K562 (cell line): ENCODE data around the gene CDKN2AIPNL. TPM values are rescaled to one million over a fixed set of nuclear protein-coding genes. Genes with fewer than 3 reads are reported as not detected.

Experiments
- ATAC-seq: fragments of 200-7000 bp; cut with Tn5 transposase; 3 replicates; pipeline ENCODE4 v1.9.1; 2020; ENCODE audit warnings: moderate library complexity
- BruUV-seq: library from RNA; stranded (reverse); fragments of 400-500 nt; replicated peaks from 2 replicates; lab custom pipeline; 2021; lab: Mats Ljungman, UMichigan
- CTCF ChIA-PET: fragments of 300-600 bp; formaldehyde crosslinking; extraction: SDS; loops from one replicate; lab custom pipeline; 2021; ENCODE audit warnings: low intra/inter-chr PET ratio; lab: Yijun Ruan, JAX
- POLR2A ChIA-PET: fragments of 300-600, 350-650 bp; sonication (Branson Sonifier 250); formaldehyde crosslinking; extraction: SDS; loops from one replicate; lab custom pipeline; 2021; ENCODE audit warnings: antibody characterized with exemption, inconsistent platforms; lab: Yijun Ruan, JAX
- DNase-seq, 4 experiments: peaks; one replicate each; pipeline versions ENCODE4 v3.0.0 to v3.0.0-alpha.2; 2011 to 2018; ENCODE audit warnings: low spot score in 3 of 4, mixed read lengths in 3 of 4; ENCODE audit errors: extremely low read depth in 1 of 4
- FAIRE-seq: peaks from 2 replicates; lab custom pipeline; 2011; peaks lifted over from hg19 to GRCh38; lab: Jason Lieb, UNC
- H2AFZ ChIP-seq: 2 replicates; pipeline ENCODE4 v1.6.0; 2011; ENCODE audit warnings: low read depth, low read length, control low read depth, inconsistent platforms
- H3K27ac ChIP-seq: fragments of 200-600 bp; 3 replicates; pipeline ENCODE4 v1.8.0; 2011; ENCODE audit warnings: low read depth, mild to moderate bottlenecking, control low read depth, inconsistent platforms, low read length, moderate library complexity, mixed read lengths; ENCODE audit errors: extremely low read depth
- H3K27me3 ChIP-seq, 2 experiments: fragments of 300-600 bp in 1 of 2; 2 replicates in 1 of 2; 3 replicates in 1 of 2; pipeline versions ENCODE4 v1.6.0 to v1.8.0; 2011; ENCODE audit warnings: inconsistent platforms in 2 of 2, low read length in 2 of 2, mild to moderate bottlenecking in 1 of 2, mixed read lengths in 1 of 2, moderate library complexity in 1 of 2; ENCODE audit not compliant: control insufficient read depth in 2 of 2, insufficient read depth in 2 of 2
- H3K36me3 ChIP-seq: fragments of 300-600 bp; 3 replicates; pipeline ENCODE4 v1.8.0; 2011; ENCODE audit warnings: mild to moderate bottlenecking, low read length, inconsistent platforms; ENCODE audit not compliant: control insufficient read depth, insufficient read depth
- H3K4me1 ChIP-seq, 2 experiments: fragments of 200-600 bp in 1 of 2; replicated peaks in 1 of 2; 2 replicates in 1 of 2; 3 replicates in 1 of 2; pipeline versions ENCODE4 v1.5.1 to v1.8.0; 2011; ENCODE audit warnings: inconsistent platforms in 2 of 2, low read length in 2 of 2, mild to moderate bottlenecking in 1 of 2, mixed read lengths in 1 of 2, moderate library complexity in 1 of 2; ENCODE audit not compliant: control insufficient read depth in 2 of 2, insufficient read depth in 2 of 2
- H3K4me2 ChIP-seq: 2 replicates; pipeline ENCODE4 v1.6.1; 2011; ENCODE audit warnings: low read length, control low read depth, inconsistent platforms, mixed read lengths; ENCODE audit not compliant: insufficient read depth
- H3K4me3 ChIP-seq: fragments of 200-600 bp; sonication (generic), shearing (Covaris generic); 2 replicates; pipeline ENCODE4 v1.5.1; 2016; ENCODE audit warnings: control low read depth, inconsistent platforms
- H3K79me2 ChIP-seq: fragments of 200-600 bp; 3 replicates; pipeline ENCODE4 v1.8.0; 2011; ENCODE audit warnings: low read length, inconsistent platforms; ENCODE audit not compliant: control insufficient read depth, insufficient read depth
- H3K9ac ChIP-seq, 2 experiments: 2 replicates each; pipeline versions ENCODE4 v1.6.0 to v1.6.1; 2011; ENCODE audit warnings: low read depth in 2 of 2, low read length in 2 of 2, control low read depth in 1 of 2, inconsistent platforms in 1 of 2, mild to moderate bottlenecking in 1 of 2, mixed read lengths in 1 of 2; ENCODE audit not compliant: insufficient read depth in 1 of 2
- H3K9me1 ChIP-seq: one replicate; pipeline ENCODE4 v1.6.0; 2011; ENCODE audit warnings: inconsistent platforms, mild to moderate bottlenecking, low read length, moderate library complexity; ENCODE audit not compliant: control insufficient read depth, insufficient read depth
- H3K9me3 ChIP-seq: replicated peaks from 2 replicates; pipeline ENCODE4 v1.5.1; 2011; ENCODE audit warnings: low read depth, low read length, inconsistent platforms; ENCODE audit not compliant: control insufficient read depth, insufficient read depth
- H4K20me1 ChIP-seq: replicated peaks from 2 replicates; pipeline ENCODE4 v1.6.1; 2011; ENCODE audit warnings: low read length, inconsistent platforms, mixed read lengths; ENCODE audit not compliant: control insufficient read depth, insufficient read depth
- ARHGAP35 ChIP-seq: fragments of 450-650 bp; IDR thresholded peaks from 2 replicates; pipeline ENCODE4 v1.6.1; 2018; ENCODE audit not compliant: partially characterized antibody
- KAT7 ChIP-seq: sonication (generic); formaldehyde crosslinking; IDR thresholded peaks from 2 replicates; pipeline ENCODE4 v1.8.0; 2022; ENCODE audit warnings: missing genetic modification reagents, mild to moderate bottlenecking, borderline replicate concordance
- POLR2A ChIP-seq: fragments of 450-650 bp; conservative IDR thresholded peaks from 2 replicates; pipeline ENCODE4 v1.6.1; 2016
- POLR2B ChIP-seq: fragments of 450-650 bp; IDR thresholded peaks from 2 replicates; pipeline ENCODE4 v1.6.1; 2018; ENCODE audit warnings: low read depth; ENCODE audit not compliant: partially characterized antibody
- SNIP1 ChIP-seq: fragments of 450-650 bp; IDR thresholded peaks from 2 replicates; pipeline ENCODE4 v1.7.1; 2017; ENCODE audit warnings: low read depth, mild to moderate bottlenecking
- SPI1 ChIP-seq: IDR thresholded peaks from 2 replicates; pipeline ENCODE4 v1.6.1; 2011; ENCODE audit warnings: low read depth, low read length, control low read depth, borderline replicate concordance
- SUPT5H ChIP-seq: fragments of 450-650 bp; IDR thresholded peaks from 2 replicates; pipeline ENCODE4 v1.6.1; 2016
- TARDBP ChIP-seq: fragments of 450-650 bp; IDR thresholded peaks from 2 replicates; pipeline ENCODE4 v1.6.1; 2016
- XRCC4 ChIP-seq: IDR thresholded peaks from one replicate; pipeline ENCODE4 v1.6.1; 2011; ENCODE audit not compliant: insufficient read depth, insufficient read length; ENCODE audit errors: extremely low read depth
- ZNF197 ChIP-seq: fragments of 200-800 bp; sonication (Bioruptor generic); IDR thresholded peaks from 2 replicates; pipeline ENCODE4 v1.6.1; 2016; ENCODE audit warnings: low read depth, missing genetic modification characterization, missing compliant biosample characterization
- WGBS: fragments of 100-300 bp; shearing (Covaris generic); methylation state at CpG from one replicate; pipeline ENCODE4 v1.1.6; 2016; ENCODE audit warnings: low coverage, mixed read lengths; ENCODE audit not compliant: insufficient coverage; ENCODE audit errors: missing lambda C conversion rate; 5-methylcytosine and 5-hydroxymethylcytosine counted together
- in situ Hi-C: fragments of 300-500 bp; cut with MboI; formaldehyde crosslinking; loops from 4 replicates; pipeline ENCODE4 v1.15.0; 2018; ENCODE audit warnings: inconsistent platforms, mixed read lengths
- intact Hi-C: fragments of 100-400 bp; cut with micrococcal nuclease; formaldehyde crosslinking; loops from 2 replicates; pipeline ENCODE4 v1.14.2; 2022
- polyA plus RNA-seq, 8 experiments: library from polyadenylated mRNA; depleted of rRNA in 4 of 8; stranded (reverse) in 5 of 8; unstranded in 3 of 8; fragments of >200 nt; fragmentation: Nextera tagmentation in 2 of 8; fragmentation: Illumina TruSeq in 1 of 8; extraction: Ambion mirVana in 2 of 8; extraction: Trizol in 1 of 8; gene quantifications; 2 replicates each; pipeline versions ENCODE4 v1.2.1 to v1.2.3, GENCODE V29; 2011 to 2014; ENCODE audit warnings: inconsistent platforms in 1 of 8, missing spikeins in 1 of 8
- total RNA-seq, 7 experiments: library from RNA; depleted of rRNA in 6 of 7; stranded (reverse); fragments of >200 nt in 6 of 7; fragmentation: Illumina TruSeq in 2 of 7; extraction: Trizol in 2 of 7; gene quantifications; 2 replicates each; pipeline versions ENCODE4 v1.2.1 to v1.2.3, GENCODE V29; 2011 to 2021; ENCODE audit warnings: low replicate concordance in 1 of 7

CDKN2AIPNL gene
- total and polyA plus RNA-seq, 9 of the 15 experiments (the other 6 are each of a cell fraction or from before 2014, with no cell fraction given): 19.9 to 46.9 (median 42.2) TPM

- H3K9ac ChIP-seq: no peak overlapping the region
- intact Hi-C loops: no loop called here
- no peaks in the 10 kb centered on the region for H3K79me2 ChIP-seq
- peaks cover 47% of the 10 kb centered on the region; the same call in 2 of the 3 replicates for H3K36me3 ChIP-seq
- no peak for FAIRE-seq
- no peak overlapping the region for H3K4me3 ChIP-seq
- BruUV-seq: no TSS peak
- H3K4me1 ChIP-seq: no peaks in the 10 kb centered on the region
- DNase-seq: no peak
- no peak overlapping the region for H3K27ac ChIP-seq
- WGBS: 83% methylated on average over 2 of the region's 2 CpGs
- H3K27me3 ChIP-seq: no peaks in the 10 kb centered on the region
- H3K4me2 ChIP-seq: no peak overlapping the region
- POLR2A ChIA-PET: interaction anchor here (0.6 to 3.5 kb wide), 6 partner anchors 12 to 775 kb away, joined by 3 to 18 read pairs (median 4); partner anchors contain the start of gene CDKN2AIPNL
- no peaks in the 10 kb centered on the region for H3K9me3 ChIP-seq
- no peak overlapping the region for H2AFZ ChIP-seq
- in situ Hi-C loops: no loop called here
- TF ChIP-seq ARHGAP35 (no peak), TARDBP (no peak), XRCC4 (no peak)
- no peaks in the 10 kb centered on the region for H3K9me1 ChIP-seq
- ATAC-seq: no peak
- H4K20me1 ChIP-seq: no peaks in the 10 kb centered on the region
- CTCF ChIA-PET: interaction anchor here (0.6 kb wide), 1 partner anchor 1053 kb away, joined by 3 read pairs; no protein-coding TSS in a partner anchor
These were observed 13.0 kb downstream of the CDKN2AIPNL start for GRCh38 chr5:134398609-134399155.

- CTCF ChIA-PET: no interaction called here
- FAIRE-seq: no peak
- POLR2A ChIA-PET: interaction anchor here (0.6 to 3.5 kb wide), 9 partner anchors 11 to 198 kb away, joined by 3 to 18 read pairs (median 3); partner anchors contain the start of gene CDKN2AIPNL
These were observed 14.5 kb downstream of the CDKN2AIPNL start for GRCh38 chr5:134397196-134397595.

More at GRCh38 chr5:134397196-134397595, 14.5 kb downstream of the CDKN2AIPNL start:
- Histone ChIP-seq H2AFZ (no peak overlapping the region), H3K27ac (no peak overlapping the region), H3K4me2 (no peak overlapping the region), H3K79me2 (no peaks in the 10 kb centered on the region), H4K20me1 (no peaks in the 10 kb centered on the region), H3K4me3 (no peak overlapping the region), H3K9me1 (no peaks in the 10 kb centered on the region), H3K27me3 (no peaks in the 10 kb centered on the region), H3K9me3 (no peaks in the 10 kb centered on the region), H3K4me1 (no peaks in the 10 kb centered on the region), H3K36me3 (peaks cover 55% of the 10 kb centered on the region; the same call in 2 of the 3 replicates), H3K9ac (no peak overlapping the region)
- intact Hi-C loops (no loop called here), in situ Hi-C loops (no loop called here)
- DNase-seq (no peak), ATAC-seq (no peak; the same call in 2 of the 3 replicates)
- TSS peak; percentile 12 for BruUV-seq
- 74% methylated on average over 2 of the region's 2 CpGs for WGBS
- TF ChIP-seq KAT7 (CRISPR knock-in tag) (no peak), SNIP1 (no peak), SUPT5H (peak; percentile 32; the same call in 1 of the 2 replicates), POLR2B (peak; percentile 37), SPI1 (no peak), ZNF197 (CRISPR knock-in tag) (no peak), POLR2A (peak; percentile 43; the same call in 1 of the 2 replicates)
